GM10847 (cell line): ENCODE results near the gene DCDC2B.

ENCODE experiments used
- POLR2A ChIP-seq: IDR thresholded peaks from 2 replicates; pipeline ENCODE4 v1.6.1; 2011; ENCODE audit not compliant: insufficient read length; ENCODE audit errors: extremely low read depth

Gene DCDC2B

GRCh38 chr1:32208891-32209328 lies at the start of gene DCDC2B:
DCDC2B (plus strand) TSS chr1:32209089; CDS start chr1:32209094, 5 bp downstream.
- TF ChIP-seq POLR2A: no peak

- TF ChIP-seq POLR2A: no peak
Observed at GRCh38 chr1:32159189-32159588, 49.7 kb upstream of the DCDC2B start.

- TF ChIP-seq POLR2A: no peak
Observed at GRCh38 chr1:32163405-32163804, 45.5 kb upstream of the DCDC2B start.

- TF ChIP-seq POLR2A: no peak
Observed at GRCh38 chr1:32170991-32171390, 37.9 kb upstream of the DCDC2B start.

DNA sequence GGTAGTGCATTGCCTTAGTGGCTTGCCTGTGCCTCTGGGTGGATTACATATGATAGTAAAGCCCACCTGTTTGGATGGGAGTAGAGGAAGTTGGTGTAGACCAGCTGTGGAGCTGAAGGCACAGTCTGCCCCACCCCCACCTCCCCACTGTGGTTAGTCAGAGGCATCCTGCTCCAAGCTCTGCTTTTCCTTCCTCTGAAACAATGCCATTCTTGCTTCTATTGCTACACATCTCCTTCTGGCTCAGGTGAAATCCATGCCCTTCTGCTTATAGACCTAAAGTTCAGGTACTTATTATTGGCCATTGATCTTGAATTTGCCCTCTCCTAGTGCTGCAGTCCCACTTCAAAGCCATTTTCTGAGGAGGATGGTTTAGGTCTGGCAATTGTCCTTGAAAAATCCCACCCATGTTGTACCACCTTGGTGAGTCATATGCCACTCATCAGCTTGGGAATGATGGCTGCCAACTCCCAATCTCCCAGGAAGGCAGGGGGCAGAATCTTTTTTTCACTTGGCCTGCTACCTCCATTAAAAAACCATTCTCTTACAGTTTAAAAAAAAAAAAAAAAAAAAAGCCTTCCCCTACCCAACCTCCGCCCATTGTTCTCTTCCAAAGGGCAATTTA lies 36.2 kb upstream of the DCDC2B start:
- no peak for TF ChIP-seq POLR2A

DNA sequence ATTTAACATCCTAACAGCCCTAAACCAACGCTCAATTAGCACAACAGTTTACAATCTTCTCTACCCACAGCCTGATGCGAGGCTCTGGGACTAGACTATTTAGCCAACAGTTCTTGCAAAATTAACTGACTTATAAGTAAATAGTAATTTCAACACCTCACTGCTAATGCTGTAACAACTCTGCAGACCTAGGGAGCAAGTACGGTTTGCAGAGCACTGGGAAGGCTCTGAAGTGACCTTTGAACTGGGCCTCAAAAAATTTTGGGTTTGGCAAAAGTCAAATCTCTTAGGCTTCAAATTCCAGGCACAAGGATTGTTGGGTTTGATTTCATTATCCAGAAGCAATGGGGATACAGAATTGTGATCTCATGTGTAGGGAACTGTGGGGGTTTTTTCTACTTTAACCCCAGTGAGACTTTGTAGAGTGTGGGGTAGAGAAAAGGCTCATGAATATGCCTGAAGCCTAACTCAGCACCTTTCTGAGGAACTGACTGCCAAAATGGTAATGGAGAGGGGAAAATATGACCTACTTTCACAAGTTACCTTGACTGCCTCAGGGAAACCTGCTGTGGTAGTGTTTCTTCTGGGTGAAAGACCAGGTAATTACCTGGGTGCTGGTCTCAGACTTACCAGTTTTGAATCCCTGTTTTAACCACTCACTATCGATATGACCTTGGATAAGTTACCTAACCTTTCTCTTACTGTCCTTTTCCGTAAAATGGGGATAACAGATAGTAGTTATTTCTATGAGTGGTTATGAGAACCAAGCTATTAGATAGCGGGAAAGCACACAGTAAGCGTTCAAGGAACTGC lies 30.3 kb upstream of the DCDC2B start:
- no peak for TF ChIP-seq POLR2A

- no peak for TF ChIP-seq POLR2A
Observed at GRCh38 chr1:32179193-32179442, 29.8 kb upstream of the DCDC2B start.

GRCh38 chr1:32179443-32180185 lies 29.3 kb upstream of the DCDC2B start, which contains the start of gene TXLNA:
TXLNA (plus strand) TSS chr1:32179675; CDS start chr1:32180346, 671 bp downstream.
- TF ChIP-seq POLR2A: peak; percentile 84

DNA sequence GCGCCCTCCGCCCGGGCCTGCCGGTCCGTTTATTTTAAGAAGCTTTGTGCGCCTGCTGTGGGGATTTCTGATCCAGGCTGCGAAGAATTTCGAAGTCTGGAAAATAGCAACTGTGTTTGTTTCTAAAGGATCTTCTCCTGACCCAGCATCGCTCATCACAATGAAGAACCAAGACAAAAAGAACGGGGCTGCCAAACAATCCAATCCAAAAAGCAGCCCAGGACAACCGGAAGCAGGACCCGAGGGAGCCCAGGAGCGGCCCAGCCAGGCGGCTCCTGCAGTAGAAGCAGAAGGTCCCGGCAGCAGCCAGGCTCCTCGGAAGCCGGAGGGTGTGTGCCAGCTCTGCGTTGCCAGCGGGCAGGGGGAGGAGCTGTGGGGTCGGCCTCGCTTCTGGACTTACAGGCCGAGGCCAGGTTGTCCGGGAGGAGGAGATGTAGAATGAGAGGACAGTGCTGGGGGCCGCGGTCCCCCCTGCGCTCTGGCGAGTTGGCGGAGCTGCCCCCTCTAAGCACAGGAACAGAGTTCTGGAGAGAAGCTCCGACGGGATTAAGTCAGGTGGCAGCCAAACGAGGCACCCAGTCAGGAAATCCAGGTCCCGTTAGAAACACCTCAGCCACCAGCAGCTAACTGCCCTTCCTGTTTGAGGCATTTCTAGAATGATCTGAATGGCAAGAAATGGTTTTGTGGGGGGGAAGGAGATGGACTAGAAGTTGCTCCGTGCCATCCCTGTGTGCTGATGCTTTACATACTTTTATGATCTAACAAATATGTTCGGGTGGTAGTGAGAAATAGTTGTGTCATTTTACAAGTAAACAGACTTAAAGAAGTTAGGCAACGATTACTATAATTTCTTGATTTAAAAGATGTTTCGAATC lies 28.5 kb upstream of the DCDC2B start:
- no peak for TF ChIP-seq POLR2A

DNA sequence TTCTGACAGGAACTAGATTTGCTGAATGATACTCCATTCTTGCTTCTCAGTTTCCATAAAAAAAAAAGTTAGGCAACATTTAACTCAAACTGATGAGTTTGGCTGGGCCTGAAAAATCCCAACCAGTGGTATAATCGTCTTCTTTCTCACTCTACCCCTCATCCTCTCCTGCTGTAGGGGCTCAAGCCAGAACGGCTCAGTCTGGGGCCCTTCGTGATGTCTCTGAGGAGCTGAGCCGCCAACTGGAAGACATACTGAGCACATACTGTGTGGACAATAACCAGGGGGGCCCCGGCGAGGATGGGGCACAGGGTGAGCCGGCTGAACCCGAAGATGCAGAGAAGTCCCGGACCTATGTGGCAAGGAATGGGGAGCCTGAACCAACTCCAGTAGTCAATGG lies 27.8 kb upstream of the DCDC2B start:
- TF ChIP-seq POLR2A: no peak

DNA sequence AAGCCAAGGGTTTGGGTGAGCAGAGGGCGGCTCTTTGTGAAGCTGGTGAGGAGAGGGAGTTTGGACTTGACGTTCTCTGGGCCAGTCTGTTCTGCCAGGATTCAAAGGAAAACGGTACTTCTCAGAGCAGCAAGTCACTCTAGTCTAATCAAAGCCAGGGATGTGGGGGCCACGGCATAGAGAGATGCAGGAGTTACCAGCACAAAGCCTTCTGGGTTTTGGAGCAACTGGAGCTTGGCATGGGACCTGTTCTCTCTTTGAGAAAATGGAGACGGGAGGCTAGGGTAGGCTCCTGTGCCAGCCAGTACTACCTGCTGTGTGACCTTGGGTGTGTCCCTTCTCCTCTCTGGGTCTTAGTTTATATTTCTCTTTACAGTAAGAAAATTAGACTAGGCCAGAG lies 27.3 kb upstream of the DCDC2B start:
- TF ChIP-seq POLR2A: no peak

DNA sequence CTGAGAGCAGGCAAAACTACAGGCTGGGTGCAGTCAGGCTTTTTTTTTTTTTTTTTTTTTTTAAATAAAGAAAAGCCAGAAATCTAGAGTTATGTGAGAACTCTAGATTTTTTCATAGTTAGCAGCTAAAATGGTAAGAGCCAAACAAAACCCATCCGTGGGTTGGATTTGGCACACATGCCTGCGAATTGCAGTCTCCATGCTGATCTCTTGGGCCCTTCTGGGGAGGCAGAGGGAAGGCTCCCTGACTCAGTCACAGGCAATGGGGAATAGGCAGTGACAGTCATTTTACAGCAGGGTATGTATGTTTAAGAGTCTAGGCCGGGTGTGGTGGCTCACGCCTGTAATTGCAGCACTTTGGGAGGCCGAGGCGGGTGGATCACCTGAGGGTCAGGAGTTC lies 26.8 kb upstream of the DCDC2B start:
- TF ChIP-seq POLR2A: no peak

- no peak for TF ChIP-seq POLR2A
Observed at GRCh38 chr1:32184650-32185049, 24.2 kb upstream of the DCDC2B start.

DNA sequence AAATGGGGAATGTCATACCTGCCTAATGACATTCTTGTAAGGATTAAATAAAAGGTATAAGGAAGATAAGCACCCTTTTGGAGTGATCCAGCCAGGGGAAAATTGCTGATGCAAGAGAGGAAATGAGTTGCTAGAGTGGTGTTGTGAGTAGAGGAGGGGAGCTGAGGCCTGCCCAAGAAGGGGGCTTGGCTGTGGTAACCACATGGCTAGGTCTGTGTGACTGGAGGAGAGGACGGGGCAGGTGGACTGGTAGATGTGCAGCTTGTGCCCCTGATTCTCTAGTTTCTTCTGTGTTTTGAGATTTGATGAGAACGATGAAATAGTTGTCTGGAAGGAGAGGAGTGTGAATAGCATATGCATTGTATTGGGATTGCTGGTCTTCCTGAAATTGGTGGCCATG lies 22.8 kb upstream of the DCDC2B start:
- no peak for TF ChIP-seq POLR2A

- no peak for TF ChIP-seq POLR2A
Observed at GRCh38 chr1:32186491-32186890, 22.4 kb upstream of the DCDC2B start.
